ENCODE data around the gene ERFE.

ERFE gene

GRCh38 chr2:238159661-238160205, 963 bp downstream of the ERFE start:
- no peak for TF ChIP-seq CTCF (IDR thresholded peaks at IDR 0.05; ENCODE audit: unreplicated experiment in 3 of 3)
- Mint-ChIP-seq H3K4me1 (peaks cover 16% of the 10 kb centered on the region), H3K27me3 (ENCODE audit: low read depth) (peaks cover 49% of the 10 kb centered on the region), H3K4me3 (peak overlapping the region; percentile 60 to 72 (median 72)), H3K27ac (no peak overlapping the region), H3K9me3 (no peaks in the 10 kb centered on the region), H3K36me3 (ENCODE audit: low read depth) (no peaks in the 10 kb centered on the region)

GRCh38 chr2:238160206-238161129, 1.7 kb downstream of the ERFE start:
- TF ChIP-seq CTCF (IDR thresholded peaks at IDR 0.05; ENCODE audit: unreplicated experiment in 3 of 3) = peak in 2 of 3 experiments; percentile 30 to 39
- Mint-ChIP-seq H3K27me3 (ENCODE audit: low read depth) (peaks cover 53% of the 10 kb centered on the region), H3K9me3 (no peaks in the 10 kb centered on the region), H3K27ac (no peak overlapping the region), H3K36me3 (ENCODE audit: low read depth) (no peaks in the 10 kb centered on the region), H3K4me1 (peaks cover 16% of the 10 kb centered on the region), H3K4me3 (peak overlapping the region; percentile 14 to 72 (median 44))

- peaks cover 11% of the 10 kb centered on the region for H3K4me1 Mint-ChIP-seq
- TF ChIP-seq CTCF (IDR thresholded peaks at IDR 0.05; ENCODE audit: unreplicated experiment in 3 of 3) = no peak
- no peak overlapping the region for H3K4me3 Mint-ChIP-seq
- H3K36me3 Mint-ChIP-seq (ENCODE audit: low read depth) = no peaks in the 10 kb centered on the region
- H3K27ac Mint-ChIP-seq = no peak overlapping the region
- H3K27me3 Mint-ChIP-seq (ENCODE audit: low read depth) = peaks cover 55% of the 10 kb centered on the region
- no peaks in the 10 kb centered on the region for H3K9me3 Mint-ChIP-seq
Measured at GRCh38 chr2:238161291-238162051, 2.7 kb downstream of the ERFE start.

- Mint-ChIP-seq H3K9me3 (no peaks in the 10 kb centered on the region), H3K4me1 (peaks cover 11% of the 10 kb centered on the region), H3K27ac (no peak overlapping the region), H3K27me3 (ENCODE audit: low read depth) (peaks cover 53% of the 10 kb centered on the region), H3K36me3 (ENCODE audit: low read depth) (no peaks in the 10 kb centered on the region), H3K4me3 (no peak overlapping the region)
- TF ChIP-seq CTCF (IDR thresholded peaks at IDR 0.05; ENCODE audit: unreplicated experiment in 3 of 3) = no peak
Measured at GRCh38 chr2:238162251-238162845, 3.6 kb downstream of the ERFE start.

- H3K27me3 Mint-ChIP-seq (ENCODE audit: low read depth) = peaks cover 53% of the 10 kb centered on the region
- no peak overlapping the region for H3K27ac Mint-ChIP-seq
- H3K36me3 Mint-ChIP-seq (ENCODE audit: low read depth) = no peaks in the 10 kb centered on the region
- H3K4me1 Mint-ChIP-seq = peaks cover 11% of the 10 kb centered on the region
- TF ChIP-seq CTCF (IDR thresholded peaks at IDR 0.05; ENCODE audit: unreplicated experiment in 3 of 3) = no peak
- no peaks in the 10 kb centered on the region for H3K9me3 Mint-ChIP-seq
- H3K4me3 Mint-ChIP-seq = peak overlapping the region in 1 of 3 experiments; percentile 41
Measured at GRCh38 chr2:238162846-238163441, 4.2 kb downstream of the ERFE start.

Measured in nephron (organoid).